ENCODE measurements around the gene SLC25A21. TPM values are rescaled to one million over a fixed set of nuclear protein-coding genes. Genes with fewer than 3 reads are reported as not detected.

The SLC25A21 gene
- total and polyA plus RNA-seq, 8 donors, result 0.40 to 5.4 (median 1.3) TPM; not detected in 2

DNA sequence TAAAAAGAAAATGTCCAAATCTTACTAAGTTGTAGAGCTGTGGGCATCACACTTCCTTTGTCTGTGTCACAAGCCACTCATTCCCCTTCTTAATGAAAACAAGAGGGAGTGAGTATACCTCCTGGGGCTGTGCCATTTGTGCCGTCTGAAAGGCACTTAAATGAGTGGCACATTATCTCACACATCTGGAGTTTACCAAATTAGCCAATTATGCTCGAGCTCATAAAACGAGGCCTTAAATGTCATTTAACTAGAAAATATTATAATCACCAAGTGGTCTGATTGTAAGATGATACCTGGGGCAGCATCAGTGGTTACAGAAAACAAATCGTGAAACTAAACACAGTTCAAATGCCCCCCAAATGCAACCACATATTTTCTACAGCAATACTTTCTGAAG lies 364.7 kb downstream of the SLC25A21 start:
- WGBS, 5 donors, result 68 to 77% (median 72%) methylated on average over 4 of the region's 4 CpGs
- no peaks in the 10 kb centered on the region for H3K9me3 ChIP-seq
- H3K27ac ChIP-seq, result no peak overlapping the region
- intact Hi-C loops (cut with DNase I; ENCODE audit: low total_unique reads), result no loop called here
- TF ChIP-seq, protein P1, sequence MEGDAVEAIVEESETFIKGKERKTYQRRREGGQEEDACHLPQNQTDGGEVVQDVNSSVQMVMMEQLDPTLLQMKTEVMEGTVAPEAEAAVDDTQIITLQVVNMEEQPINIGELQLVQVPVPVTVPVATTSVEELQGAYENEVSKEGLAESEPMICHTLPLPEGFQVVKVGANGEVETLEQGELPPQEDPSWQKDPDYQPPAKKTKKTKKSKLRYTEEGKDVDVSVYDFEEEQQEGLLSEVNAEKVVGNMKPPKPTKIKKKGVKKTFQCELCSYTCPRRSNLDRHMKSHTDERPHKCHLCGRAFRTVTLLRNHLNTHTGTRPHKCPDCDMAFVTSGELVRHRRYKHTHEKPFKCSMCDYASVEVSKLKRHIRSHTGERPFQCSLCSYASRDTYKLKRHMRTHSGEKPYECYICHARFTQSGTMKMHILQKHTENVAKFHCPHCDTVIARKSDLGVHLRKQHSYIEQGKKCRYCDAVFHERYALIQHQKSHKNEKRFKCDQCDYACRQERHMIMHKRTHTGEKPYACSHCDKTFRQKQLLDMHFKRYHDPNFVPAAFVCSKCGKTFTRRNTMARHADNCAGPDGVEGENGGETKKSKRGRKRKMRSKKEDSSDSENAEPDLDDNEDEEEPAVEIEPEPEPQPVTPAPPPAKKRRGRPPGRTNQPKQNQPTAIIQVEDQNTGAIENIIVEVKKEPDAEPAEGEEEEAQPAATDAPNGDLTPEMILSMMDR (IDR thresholded peaks at IDR 0.05), result no peak
- TF ChIP-seq POLR2A (IDR thresholded peaks at IDR 0.05) (no peak), EP300 (IDR thresholded peaks at IDR 0.05) (no peak), POLR2AphosphoS5 (IDR thresholded peaks at IDR 0.05) (no peak)
- DNase-seq, result no peak
- no peaks in the 10 kb centered on the region for H3K27me3 ChIP-seq
- no peaks in the 10 kb centered on the region for H3K4me1 ChIP-seq
- H3K4me3 ChIP-seq, result no peak overlapping the region
- H3K36me3 ChIP-seq, result no peaks in the 10 kb centered on the region

DNA sequence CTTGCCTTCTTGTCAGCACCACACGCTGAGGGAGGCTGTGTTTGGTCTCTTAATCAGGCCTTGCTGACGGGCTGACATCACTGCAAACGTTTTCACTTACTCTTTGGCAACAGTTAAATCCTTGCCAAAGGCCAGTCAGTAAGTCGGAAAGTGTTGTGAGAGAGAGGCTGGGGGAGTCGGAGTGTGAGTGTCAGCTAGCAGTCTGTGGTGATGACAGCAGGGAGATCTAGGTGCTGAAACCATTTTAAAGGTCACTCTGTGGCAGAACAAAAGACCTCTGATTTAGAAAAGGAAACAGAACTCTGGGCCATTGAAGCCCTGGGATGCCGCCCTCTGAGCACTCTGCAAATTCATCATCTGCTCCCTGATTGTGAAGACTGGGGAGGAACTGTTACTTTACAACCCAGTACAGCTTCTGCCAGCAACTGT lies 367.3 kb downstream of the SLC25A21 start:
- no peaks in the 10 kb centered on the region for H3K36me3 ChIP-seq
- H3K4me1 ChIP-seq, result no peaks in the 10 kb centered on the region
- no peak for DNase-seq
- no peaks in the 10 kb centered on the region for H3K9me3 ChIP-seq
- no peak overlapping the region for H3K27ac ChIP-seq
- TF ChIP-seq EP300 (IDR thresholded peaks at IDR 0.05), result no peak
- no peak for TF ChIP-seq POLR2AphosphoS5 (IDR thresholded peaks at IDR 0.05)
- TF ChIP-seq, protein P1 (IDR thresholded peaks at IDR 0.05), result no peak
- TF ChIP-seq POLR2A (IDR thresholded peaks at IDR 0.05), result no peak
- no peak overlapping the region for H3K4me3 ChIP-seq
- intact Hi-C loops (cut with DNase I; ENCODE audit: low total_unique reads), result no loop called here
- no peaks in the 10 kb centered on the region for H3K27me3 ChIP-seq
- 38 to 53% (median 46%) methylated on average over 6 of the region's 6 CpGs for WGBS, 5 donors

DNA sequence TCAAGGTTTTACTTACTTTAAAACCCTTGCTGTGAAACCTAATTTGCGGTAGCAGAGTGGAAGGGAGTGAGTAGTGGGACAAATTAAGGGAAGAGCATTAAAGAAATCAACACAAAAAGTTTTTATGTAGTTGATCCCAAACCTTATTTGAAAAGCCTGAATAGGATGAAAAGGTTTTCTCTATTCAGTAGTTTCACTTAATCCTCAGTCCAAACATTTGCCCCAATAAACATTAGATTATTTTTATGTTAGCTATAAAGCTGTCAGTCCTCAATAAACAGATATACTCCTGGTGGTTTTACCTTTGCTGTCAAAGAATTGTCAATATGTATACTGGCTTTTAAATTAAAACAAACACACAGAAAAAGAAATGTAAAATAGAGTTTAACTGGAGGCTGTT lies 374.8 kb downstream of the SLC25A21 start:
- DNase-seq, result no peak
- Histone ChIP-seq H3K4me3 (no peak overlapping the region), H3K4me1 (no peaks in the 10 kb centered on the region), H3K36me3 (no peaks in the 10 kb centered on the region), H3K27me3 (no peaks in the 10 kb centered on the region), H3K27ac (no peak overlapping the region), H3K9me3 (no peaks in the 10 kb centered on the region)
- 79 to 100% (median 86%) methylated on average over 1 of the region's 1 CpG for WGBS, 5 donors
- no peak for TF ChIP-seq POLR2A (IDR thresholded peaks at IDR 0.05)
- TF ChIP-seq POLR2AphosphoS5 (IDR thresholded peaks at IDR 0.05), result no peak
- TF ChIP-seq, protein P1 (IDR thresholded peaks at IDR 0.05), result no peak
- TF ChIP-seq EP300 (IDR thresholded peaks at IDR 0.05), result no peak
- intact Hi-C loops (cut with DNase I; ENCODE audit: low total_unique reads), result no loop called here

DNA sequence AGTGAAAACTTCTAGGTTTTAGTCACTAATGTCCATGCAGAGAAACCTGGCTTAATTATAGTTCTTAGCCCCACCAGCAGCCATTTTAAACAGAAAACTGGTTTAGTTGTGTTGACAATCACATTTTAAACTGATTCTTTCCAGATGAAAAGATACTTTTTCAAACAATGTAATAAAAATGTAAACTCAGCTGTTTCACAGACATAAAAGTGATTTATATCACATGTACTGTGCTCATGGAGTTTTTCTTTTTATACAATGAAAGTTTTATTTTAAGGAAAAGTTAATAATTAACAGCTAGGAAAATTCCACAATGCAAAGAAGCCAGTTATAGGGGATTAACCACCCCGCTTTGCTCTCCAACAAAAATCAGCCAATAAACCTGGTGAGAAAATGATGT lies 381.0 kb downstream of the SLC25A21 start:
- 30 to 49% (median 41%) methylated on average over 1 of the region's 1 CpG for WGBS, 5 donors
- no peaks in the 10 kb centered on the region for H3K9me3 ChIP-seq
- intact Hi-C loops (cut with DNase I; ENCODE audit: low total_unique reads), result no loop called here
- H3K27ac ChIP-seq, result no peak overlapping the region
- no peak overlapping the region for H3K4me3 ChIP-seq
- TF ChIP-seq, protein P1 (IDR thresholded peaks at IDR 0.05), result no peak
- DNase-seq, result no peak
- peaks cover 0 to 6% (median 2%) of the 10 kb centered on the region in 4 donors for H3K4me1 ChIP-seq
- no peaks in the 10 kb centered on the region for H3K36me3 ChIP-seq
- no peaks in the 10 kb centered on the region for H3K27me3 ChIP-seq

Measured in stomach (tissue), 9 donors.